WERI-Rb-1 (cell line): ENCODE data around the gene EPHA2.

Experiments used
- DNase-seq: peaks from one replicate; pipeline ENCODE4 v3.0.0-alpha.2; 2020
- H3K27ac ChIP-seq: fragments of 250-450 bp; sonication (Bioruptor Pico); 2 replicates; pipeline ENCODE4 v1.5.1; 2020; ENCODE audit warnings: mild to moderate bottlenecking, moderate library complexity
- H3K27me3 ChIP-seq: fragments of 250-450 bp; sonication (Bioruptor Pico); 2 replicates; pipeline ENCODE4 v1.5.1; 2021; ENCODE audit warnings: mild to moderate bottlenecking, low read depth, moderate library complexity; ENCODE audit not compliant: insufficient read depth, severe bottlenecking
- H3K36me3 ChIP-seq: fragments of 250-450 bp; sonication (Bioruptor Pico); 2 replicates; pipeline ENCODE4 v1.5.1; 2020; ENCODE audit warnings: mild to moderate bottlenecking, moderate library complexity
- H3K4me3 ChIP-seq: 2 replicates; pipeline ENCODE4 v1.5.1; 2011; ENCODE audit warnings: low read depth, mild to moderate bottlenecking, control low read depth, low read length
- H3K9me3 ChIP-seq: fragments of 250-450 bp; sonication (Bioruptor Pico); 2 replicates; pipeline ENCODE4 v1.5.1; 2021; ENCODE audit warnings: mild to moderate bottlenecking, moderate library complexity; ENCODE audit not compliant: severe bottlenecking
- CTCF ChIP-seq: IDR thresholded peaks from 2 replicates; pipeline ENCODE4 v1.5.1; 2011; ENCODE audit warnings: low read depth, mild to moderate bottlenecking, control low read depth, inconsistent platforms, low read length

Gene EPHA2

GRCh38 chr1:16195518-16195905 lies 39.6 kb upstream of the EPHA2 start:
- no peak overlapping the region for H3K4me3 ChIP-seq
- H3K27me3 ChIP-seq: no peaks in the 10 kb centered on the region
- TF ChIP-seq CTCF: no peak
- no peaks in the 10 kb centered on the region for H3K36me3 ChIP-seq
- no peak overlapping the region for H3K27ac ChIP-seq
- no peak for DNase-seq
- H3K9me3 ChIP-seq: no peaks in the 10 kb centered on the region

- no peaks in the 10 kb centered on the region for H3K9me3 ChIP-seq
- no peak for TF ChIP-seq CTCF
- no peak overlapping the region for H3K27ac ChIP-seq
- no peak for DNase-seq
- no peaks in the 10 kb centered on the region for H3K27me3 ChIP-seq
- H3K4me3 ChIP-seq: no peak overlapping the region
- H3K36me3 ChIP-seq: no peaks in the 10 kb centered on the region
Observed at GRCh38 chr1:16191916-16192546, 36.2 kb upstream of the EPHA2 start.

GRCh38 chr1:16191309-16191708 lies 35.4 kb upstream of the EPHA2 start:
- no peak for TF ChIP-seq CTCF
- Histone ChIP-seq H3K36me3 (no peaks in the 10 kb centered on the region), H3K4me3 (no peak overlapping the region), H3K27me3 (no peaks in the 10 kb centered on the region), H3K9me3 (no peaks in the 10 kb centered on the region), H3K27ac (no peak overlapping the region)
- DNase-seq: no peak

- Histone ChIP-seq H3K27ac (no peak overlapping the region), H3K36me3 (no peaks in the 10 kb centered on the region), H3K9me3 (no peaks in the 10 kb centered on the region), H3K4me3 (no peak overlapping the region), H3K27me3 (no peaks in the 10 kb centered on the region)
- no peak for TF ChIP-seq CTCF
- DNase-seq: no peak
Observed at GRCh38 chr1:16189921-16190621, 34.2 kb upstream of the EPHA2 start.

- no peak for DNase-seq
- no peaks in the 10 kb centered on the region for H3K27me3 ChIP-seq
- H3K36me3 ChIP-seq: no peaks in the 10 kb centered on the region
- H3K4me3 ChIP-seq: no peak overlapping the region
- no peaks in the 10 kb centered on the region for H3K9me3 ChIP-seq
- no peak for TF ChIP-seq CTCF
- no peak overlapping the region for H3K27ac ChIP-seq
Observed at GRCh38 chr1:16189003-16189402, 33.1 kb upstream of the EPHA2 start.
